WI38 (cell line): ENCODE measurements around the gene DICER1.

Source experiments
- H3K4me3 ChIP-seq: 2 replicates; pipeline ENCODE4 v1.5.1; 2011; ENCODE audit warnings: low read depth, mild to moderate bottlenecking, control low read depth, low read length
- CTCF ChIP-seq: IDR thresholded peaks from 2 replicates; pipeline ENCODE4 v1.5.1; 2012; ENCODE audit warnings: low read depth, mild to moderate bottlenecking, control low read depth, low read length

Gene DICER1

DNA sequence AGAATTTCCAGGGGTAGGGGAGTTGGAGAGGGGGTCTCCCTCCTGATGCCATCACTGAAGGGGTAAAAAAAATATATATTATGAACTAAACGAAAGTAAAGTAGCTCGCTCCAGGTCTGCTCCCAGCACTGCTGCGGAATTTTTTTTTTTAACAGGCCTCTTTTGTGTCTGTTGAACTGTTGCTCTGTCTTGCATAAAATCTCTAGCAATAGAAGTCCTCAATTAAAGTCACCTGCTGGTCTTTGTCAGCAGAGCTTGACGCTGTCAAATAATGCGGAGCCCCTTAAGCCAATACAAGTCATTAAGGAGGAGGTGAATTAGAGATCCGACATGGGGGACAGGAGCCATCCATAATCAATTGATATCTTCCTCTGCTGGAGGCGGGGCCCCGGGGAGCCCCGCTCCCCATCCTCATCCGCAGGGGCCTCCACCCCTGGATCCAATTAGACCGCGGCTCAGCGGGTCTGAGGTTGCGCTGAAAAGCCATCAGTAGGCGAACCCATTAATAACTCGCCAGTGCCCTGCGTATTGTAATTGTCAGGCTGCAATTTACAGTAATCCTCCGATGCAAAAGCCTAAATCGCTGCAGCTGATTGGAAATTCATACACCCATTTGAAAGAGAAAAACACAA, 85.6 kb downstream of the DICER1 start:
- no peak for TF ChIP-seq CTCF
- H3K4me3 ChIP-seq: no peak overlapping the region

DNA sequence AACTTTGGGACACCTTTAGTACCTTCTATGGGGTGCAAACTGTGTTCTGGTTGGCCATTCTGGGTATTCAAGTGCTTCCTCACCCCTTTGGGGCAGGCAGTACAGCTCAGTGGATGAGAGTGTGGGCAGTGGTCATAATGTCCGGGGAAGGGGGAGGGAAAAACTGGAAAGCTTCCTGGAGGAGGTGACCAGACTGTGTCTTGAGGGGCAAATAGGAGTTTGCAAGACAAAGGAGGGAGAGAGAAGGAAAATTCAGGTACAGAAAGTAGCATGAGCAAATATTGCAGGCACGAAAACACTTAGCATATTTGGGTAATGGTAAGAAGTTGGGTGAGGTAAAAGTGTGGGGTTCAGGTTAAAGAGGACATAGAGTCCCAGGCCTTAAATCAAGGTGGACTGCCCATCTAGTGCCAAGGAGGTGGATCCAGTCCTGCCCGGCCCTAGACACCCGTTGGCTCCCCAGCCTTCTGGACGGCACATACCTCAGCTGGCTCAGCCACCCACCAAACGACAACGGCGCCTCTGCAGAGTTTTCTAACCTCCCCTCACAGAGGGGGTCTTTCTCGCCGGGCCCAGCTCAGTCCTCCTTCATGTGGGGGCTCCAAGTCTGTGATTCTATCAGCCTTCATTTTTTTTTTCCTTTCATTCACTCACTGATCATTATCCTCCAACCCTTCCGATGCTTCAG, 86.4 kb downstream of the DICER1 start:
- no peak overlapping the region for H3K4me3 ChIP-seq
- no peak for TF ChIP-seq CTCF

DNA sequence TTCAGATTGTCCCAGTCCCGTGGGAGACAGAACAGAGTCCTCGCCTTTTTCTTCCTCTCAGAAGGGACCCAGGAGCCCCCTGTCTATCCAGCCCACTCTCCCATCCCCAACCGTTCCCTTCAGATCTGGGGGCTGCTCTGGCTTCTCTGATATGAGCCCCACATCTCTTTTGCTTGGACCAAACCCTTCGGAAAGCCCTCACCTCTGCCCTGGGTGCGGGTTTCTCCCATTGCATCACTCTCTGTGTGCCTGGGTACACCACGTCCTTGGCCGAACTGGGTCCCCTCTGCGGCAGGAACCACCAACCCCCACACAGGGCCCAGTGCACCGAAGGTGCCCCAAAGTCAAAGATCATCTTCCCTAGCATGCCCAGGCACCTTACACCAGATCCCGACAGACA, 87.8 kb downstream of the DICER1 start:
- H3K4me3 ChIP-seq: no peak overlapping the region

GRCh38 chr14:95069018-95069417, 88.3 kb downstream of the DICER1 start:
- TF ChIP-seq CTCF: no peak
- no peak overlapping the region for H3K4me3 ChIP-seq

More for the DNA sequence above, 87.8 kb downstream of the DICER1 start:
- no peak for TF ChIP-seq CTCF

GRCh38 chr14:95068521-95068920, 88.8 kb downstream of the DICER1 start:
- no peak for TF ChIP-seq CTCF
- H3K4me3 ChIP-seq: no peak overlapping the region

DNA sequence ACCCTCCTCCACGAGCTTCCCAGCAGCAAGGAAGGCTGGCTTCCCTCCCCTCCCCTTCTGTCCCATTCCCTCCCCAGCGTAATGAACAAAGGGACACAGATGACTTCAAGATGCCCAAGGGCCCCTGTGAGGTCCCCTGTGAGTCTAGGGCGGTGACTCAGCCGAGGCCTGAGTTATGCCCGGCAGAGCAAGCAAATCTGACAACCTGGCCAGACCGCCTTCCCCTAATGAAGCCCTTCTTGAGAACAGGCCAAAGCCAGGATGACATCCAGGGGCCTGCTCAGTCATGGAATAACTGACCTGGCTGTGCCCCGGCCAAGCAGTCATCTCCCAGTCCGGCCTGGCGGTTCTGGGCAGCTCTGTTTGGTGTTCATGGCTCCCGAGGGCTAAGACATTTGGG, 89.2 kb downstream of the DICER1 start:
- no peak for TF ChIP-seq CTCF
- H3K4me3 ChIP-seq: no peak overlapping the region

GRCh38 chr14:95067526-95067925, 89.8 kb downstream of the DICER1 start:
- no peak overlapping the region for H3K4me3 ChIP-seq
- no peak for TF ChIP-seq CTCF
